H1 (cell line): ENCODE data around the gene OGFOD3. TPM values are rescaled to one million over a fixed set of nuclear protein-coding genes. Genes with fewer than 3 reads are reported as not detected.

Source experiments
- ATF2 ChIP-seq: IDR thresholded peaks from 2 replicates; pipeline ENCODE4 v1.6.1; 2012; ENCODE audit warnings: low read length, inconsistent platforms
- CBX8 ChIP-seq: fragments of 300-800, 300-1000 bp; sonication (generic); IDR thresholded peaks from 2 replicates; pipeline ENCODE4 v1.7.1; 2016; ENCODE audit warnings: low read depth, low read length, borderline replicate concordance
- polyA plus RNA-seq, 7 experiments: library from polyadenylated mRNA; depleted of rRNA in 3 of 7; stranded (reverse) in 5 of 7; unstranded in 2 of 7; fragments of >200 nt in 5 of 7; fragments of 200-250 nt in 2 of 7; gene quantifications; 1 replicate in 5 of 7; 2 replicates in 1 of 7; 4 replicates in 1 of 7; pipeline versions ENCODE4 v1.2.1 to v1.2.3, GENCODE V29; 2011 to 2013; ENCODE audit warnings: missing spikeins in 2 of 7, mixed read lengths in 2 of 7
- total RNA-seq: library from RNA; stranded (reverse); fragmentation: NEBNext Ultra II Directional; extraction: Animal tissue kit (Norgen Biotek cat#: 25700); gene quantifications from 2 replicates; pipeline ENCODE4 v1.2.1, GENCODE V29; 2021

Gene OGFOD3
- total and polyA plus RNA-seq, 2 of the 8 experiments (the other 6 are each of a cell fraction or from before 2014, with no cell fraction given) = 21.1 to 21.8 TPM

DNA sequence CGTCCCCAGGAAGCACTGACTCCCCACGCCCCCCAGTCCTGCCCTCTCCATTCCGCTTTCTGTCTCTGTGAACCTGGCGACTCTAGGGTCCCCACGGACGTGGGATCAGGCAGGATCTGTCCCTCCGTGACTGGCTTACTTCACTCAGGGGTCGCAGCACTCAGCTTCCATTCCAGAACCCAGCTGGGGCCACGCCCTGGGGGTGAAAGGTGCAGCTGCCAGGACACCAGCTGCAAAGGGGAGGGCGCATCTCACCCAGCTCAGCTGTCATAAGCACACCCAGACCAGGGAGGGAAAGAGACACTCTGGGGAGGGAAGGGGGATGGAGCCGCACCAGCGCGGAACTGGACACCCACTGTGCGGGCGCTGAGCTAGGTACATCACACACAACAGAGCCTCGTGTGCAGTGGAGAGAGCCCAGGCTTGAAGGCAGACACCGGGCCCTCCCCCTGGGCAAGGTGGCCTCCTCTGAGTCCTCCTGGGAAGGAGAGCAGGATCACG is 18.7 kb downstream of the OGFOD3 start (continued):
- TF ChIP-seq ATF2 (no peak), CBX8 (no peak)
